B cell (primary cell): ENCODE data around the gene DNAH10. TPM values are rescaled to one million over a fixed set of nuclear protein-coding genes. Genes with fewer than 3 reads are reported as not detected.

Experiments
- ATAC-seq: fragments of 200-7000 bp; cut with Tn5 transposase; one replicate; pipeline ENCODE4 v1.10.0; 2021; ENCODE audit warnings: low read depth, mild to moderate bottlenecking, moderate number of reproducible peaks, moderate library complexity
- CTCF ChIA-PET: fragments of 350-600 bp; sonication (Branson Sonifier 250); formaldehyde crosslinking; loops from one replicate; lab custom pipeline; 2021; ENCODE audit warnings: antibody characterized with exemption, inconsistent platforms; lab: Charles Lee
- POLR2A ChIA-PET: fragments of 350-600 bp; sonication (Branson Sonifier 250); formaldehyde crosslinking; loops from one replicate; lab custom pipeline; 2021; ENCODE audit warnings: antibody characterized with exemption; lab: Charles Lee
- DNase-seq: peaks from one replicate; pipeline ENCODE4 v3.0.0; 2013
- H2AFZ ChIP-seq: 2 replicates; pipeline ENCODE4 v1.6.1; 2012; ENCODE audit warnings: mild to moderate bottlenecking, low read depth, low read length; ENCODE audit not compliant: insufficient read depth, poor library complexity, severe bottlenecking
- H3K27ac ChIP-seq, 2 donors: 1 replicate in 1 of 2; 2 replicates in 1 of 2; pipeline ENCODE4 v1.5.1; 2012 to 2013; ENCODE audit warnings: low read length in 2 of 2, mild to moderate bottlenecking in 2 of 2, moderate library complexity in 1 of 2
- H3K27me3 ChIP-seq, 4 experiments: fragments of 200-600 bp in 1 of 4; sonication (generic) in 1 of 4; replicated peaks in 1 of 4; 1 replicate in 2 of 4; 2 replicates in 2 of 4; pipeline versions ENCODE4 v1.6.1 to v1.7.0; 2013 to 2016; ENCODE audit warnings: low read length in 3 of 4, mild to moderate bottlenecking in 2 of 4, mixed read lengths in 1 of 4, moderate library complexity in 1 of 4; ENCODE audit not compliant: insufficient read depth in 4 of 4, control insufficient read depth in 3 of 4; ENCODE audit errors: control extremely low read depth in 1 of 4
- H3K36me3 ChIP-seq, 2 experiments: replicated peaks in 1 of 2; 1 replicate in 1 of 2; 2 replicates in 1 of 2; pipeline versions ENCODE4 v1.6.1 to v1.7.1; 2013; ENCODE audit warnings: low read length in 1 of 2; ENCODE audit not compliant: insufficient read depth in 2 of 2, control insufficient read depth in 1 of 2; ENCODE audit errors: control extremely low read depth in 1 of 2, extremely low read depth in 1 of 2
- H3K4me1 ChIP-seq, 2 donors: fragments of 200-600 bp in 1 of 2; sonication (generic) in 1 of 2; 1 replicate in 1 of 2; 2 replicates in 1 of 2; pipeline versions ENCODE4 v1.5.1 to v1.6.1; 2013 to 2017; ENCODE audit warnings: low read length in 2 of 2; ENCODE audit not compliant: control insufficient read depth in 2 of 2, insufficient read depth in 2 of 2
- H3K4me2 ChIP-seq: replicated peaks from 2 replicates; pipeline ENCODE3; 2012; ENCODE audit warnings: mild to moderate bottlenecking, low read depth, low read length; ENCODE audit not compliant: poor library complexity, severe bottlenecking
- H3K4me3 ChIP-seq, 5 experiments: fragments of 200-600 bp in 1 of 5; sonication (generic) in 1 of 5; 1 replicate in 3 of 5; 2 replicates in 2 of 5; pipeline versions ENCODE4 v1.5.1 to v1.7.0; 2011 to 2016; ENCODE audit warnings: low read length in 4 of 5, mild to moderate bottlenecking in 4 of 5, low read depth in 2 of 5, control low read depth in 1 of 5, moderate library complexity in 1 of 5; ENCODE audit not compliant: insufficient read depth in 1 of 5; ENCODE audit errors: control extremely low read depth in 1 of 5, extremely low read depth in 1 of 5
- H3K79me2 ChIP-seq: fragments of 200-600 bp; sonication (generic); one replicate; pipeline ENCODE4 v1.6.0; 2016; ENCODE audit warnings: low read length; ENCODE audit not compliant: control insufficient read depth, insufficient read depth
- H3K9ac ChIP-seq: fragments of 200-600 bp; sonication (generic); 2 replicates; pipeline ENCODE4 v1.6.1; 2017; ENCODE audit warnings: mild to moderate bottlenecking, low read length, moderate library complexity
- H3K9me3 ChIP-seq, 3 donors: one replicate each; pipeline versions ENCODE4 v1.6.1 to v1.7.1; 2013; ENCODE audit warnings: low read length in 2 of 3; ENCODE audit not compliant: control insufficient read depth in 2 of 3, insufficient read depth in 1 of 3; ENCODE audit errors: control extremely low read depth in 1 of 3
- H4K20me1 ChIP-seq: 2 replicates; pipeline ENCODE4 v1.6.0; 2012; ENCODE audit warnings: mild to moderate bottlenecking, low read length; ENCODE audit not compliant: insufficient read depth, control insufficient read depth, poor library complexity, severe bottlenecking
- H3K27ac Mint-ChIP-seq: one replicate; pipeline ENCODE4 v1.8.0; 2021; ENCODE audit warnings: mixed read lengths
- H3K27me3 Mint-ChIP-seq: one replicate; pipeline ENCODE4 v1.8.0; 2021; ENCODE audit warnings: mixed read lengths
- H3K4me1 Mint-ChIP-seq: one replicate; pipeline ENCODE4 v1.8.0; 2021; ENCODE audit warnings: mixed read lengths
- H3K4me3 Mint-ChIP-seq: one replicate; pipeline ENCODE4 v1.8.0; 2021; ENCODE audit warnings: mixed read lengths
- H3K9me3 Mint-ChIP-seq: one replicate; pipeline ENCODE4 v1.8.0; 2022; ENCODE audit warnings: mixed read lengths; ENCODE audit not compliant: insufficient read depth
- CTCF ChIP-seq: fragments of 200-600 bp; IDR thresholded peaks from one replicate; pipeline ENCODE4 v1.8.0; 2022; ENCODE audit warnings: antibody characterized with exemption, mild to moderate bottlenecking
- EZH2 ChIP-seq: IDR thresholded peaks from 2 replicates; pipeline ENCODE4 v1.6.1; 2012; ENCODE audit warnings: borderline replicate concordance, low read depth, mild to moderate bottlenecking, moderate library complexity, low read length; ENCODE audit not compliant: insufficient read depth, poor library complexity, severe bottlenecking
- WGBS: methylation state at CpG from one replicate; pipeline ENCODE4 v1.1.5; 2013; ENCODE audit warnings: missing lambda C conversion rate; ENCODE audit not compliant: insufficient coverage; 5-methylcytosine and 5-hydroxymethylcytosine counted together
- intact Hi-C: fragments of 100-400 bp; cut with micrococcal nuclease; formaldehyde crosslinking; loops from one replicate; pipeline ENCODE4 v1.10.0; 2022
- polyA plus RNA-seq: library from polyadenylated mRNA; depleted of rRNA; stranded (reverse); fragments of >200 nt; gene quantifications from 2 replicates; pipeline ENCODE4 v1.2.3, GENCODE V29; 2012
- total RNA-seq, 2 donors: library from RNA; stranded (reverse); fragments of 120-200 nt in 1 of 2; gene quantifications; 1 replicate in 1 of 2; 2 replicates in 1 of 2; pipeline versions ENCODE4 v1.2.3 to v1.2.4, GENCODE V29; 2013 to 2022

The DNAH10 gene
- total and polyA plus RNA-seq, 2 donors (not counting 1 experiment from before 2014, with no cell fraction given) = 0.24 to 0.99 TPM

GRCh38 chr12:123892180-123892559 lies 130.1 kb downstream of the DNAH10 start:
- H3K36me3 ChIP-seq = no peaks in the 10 kb centered on the region
- Mint-ChIP-seq H3K27ac (no peak overlapping the region), H3K4me1 (no peaks in the 10 kb centered on the region), H3K27me3 (peaks cover 4% of the 10 kb centered on the region), H3K9me3 (no peaks in the 10 kb centered on the region), H3K4me3 (no peak overlapping the region)
- no peaks in the 10 kb centered on the region for H3K79me2 ChIP-seq
- ATAC-seq = no peak
- WGBS = 94% methylated on average over 6 of the region's 9 CpGs
- TF ChIP-seq CTCF (no peak), EZH2 (no peak)
- no peak overlapping the region for H2AFZ ChIP-seq
- H3K4me3 ChIP-seq = no peak overlapping the region
- peaks cover 0 to 4% (median 0%) of the 10 kb centered on the region in 3 donors for H3K9me3 ChIP-seq
- intact Hi-C loops = no loop called here
- no peak for DNase-seq
- no peak overlapping the region for H3K9ac ChIP-seq
- H4K20me1 ChIP-seq = no peaks in the 10 kb centered on the region
- H3K27me3 ChIP-seq = no peaks in the 10 kb centered on the region
- ChIA-PET POLR2A (no interaction called here), CTCF (no interaction called here)
- H3K4me2 ChIP-seq = no peak overlapping the region
- H3K4me1 ChIP-seq = no peaks in the 10 kb centered on the region
- H3K27ac ChIP-seq = no peak overlapping the region

- peaks cover 4% of the 10 kb centered on the region for H3K27me3 Mint-ChIP-seq
- H3K36me3 ChIP-seq = no peaks in the 10 kb centered on the region
- H2AFZ ChIP-seq = no peak overlapping the region
- H3K27me3 ChIP-seq = no peaks in the 10 kb centered on the region
- WGBS = 88% methylated on average over 10 of the region's 10 CpGs
- POLR2A ChIA-PET = no interaction called here
- H3K9me3 Mint-ChIP-seq = no peaks in the 10 kb centered on the region
- no peak overlapping the region for H3K4me3 ChIP-seq
- H3K4me3 Mint-ChIP-seq = no peak overlapping the region
- no peak overlapping the region for H3K27ac ChIP-seq
- H3K27ac Mint-ChIP-seq = no peak overlapping the region
- H3K4me1 Mint-ChIP-seq = no peaks in the 10 kb centered on the region
- no peak for DNase-seq
- no peaks in the 10 kb centered on the region for H3K79me2 ChIP-seq
- H3K4me1 ChIP-seq = no peaks in the 10 kb centered on the region
- TF ChIP-seq CTCF (no peak), EZH2 (no peak)
- H3K9me3 ChIP-seq = peaks cover 0 to 4% (median 0%) of the 10 kb centered on the region in 3 donors
- ATAC-seq = no peak
- H4K20me1 ChIP-seq = no peaks in the 10 kb centered on the region
- H3K4me2 ChIP-seq = no peak overlapping the region
- intact Hi-C loops = no loop called here
- H3K9ac ChIP-seq = no peak overlapping the region
- CTCF ChIA-PET = no interaction called here
These were observed 130.8 kb downstream of the DNAH10 start for GRCh38 chr12:123892853-123893252.
